Adipose tissue (tissue), 3 donors: ENCODE data around the gene PLEKHS1. TPM values are rescaled to one million over a fixed set of nuclear protein-coding genes. Genes with fewer than 3 reads are reported as not detected.

Experiments
- polyA plus RNA-seq, 3 donors: library from polyadenylated mRNA; stranded (reverse); fragments of 200-250 nt; gene quantifications; one replicate each; pipeline ENCODE4 v1.2.3, GENCODE V29; 2013
- donor health status: healthy with polysubstance abuse.
- donor health status: Bipolar disorder and iron deficiency.
- donor health status: healthy.

PLEKHS1 gene
- polyA plus RNA-seq, 3 donors: 0.01 to 4.2 TPM; not detected in 1

Other genes starting within 250 kb of the PLEKHS1 start
- gene HABP2, start 198.6 kb upstream of the PLEKHS1 start, polyA plus RNA-seq: 1 to 10 TPM in 1 of 3 donors, under 1 TPM in 1, not detected in 1; 0.09 to 5.2 TPM
- under 1 TPM; 0.04 to 0.22 (median 0.07) TPM for gene NRAP, start 87.6 kb upstream of the PLEKHS1 start, polyA plus RNA-seq
- gene CASP7, start 71.8 kb upstream of the PLEKHS1 start, polyA plus RNA-seq: 10 to 100 TPM; 15.8 to 25.8 (median 16.3) TPM
- gene DCLRE1A, start 102.4 kb downstream of the PLEKHS1 start, polyA plus RNA-seq: 1 to 10 TPM; 1.6 to 2.5 (median 2.2) TPM
- gene NHLRC2, start 103.0 kb downstream of the PLEKHS1 start, polyA plus RNA-seq: 1 to 10 TPM; 2.7 to 4.9 (median 4.3) TPM